Kidney capillary endothelial cell (primary cell): ENCODE measurements around the gene KIF22.
A peak's percentile ranks its signal among the peaks of the same experiment; 100 is the strongest.
"Not testable (repeated sequence)": the region's sequence is repeated elsewhere in the genome, so short reads cannot be mapped to it uniquely, and the experiment has no call there.

ENCODE experiments used
- DNase-seq: peaks from one replicate; pipeline ENCODE4 v3.0.0-alpha.2; 2018; ENCODE audit warnings: low spot score

Gene KIF22

GRCh38 chr16:29790183-29790948 lies at the start of gene KIF22:
Gene KIF22, plus strand, starts transcription at chr16:29790751. Its CDS starts 9 bp downstream, at chr16:29790760.
- peak; percentile 99 for DNase-seq

- DNase-seq, result no peak
Measured at GRCh38 chr16:29742683-29743275, 47.8 kb upstream of the KIF22 start.

- DNase-seq, result no peak
Measured at GRCh38 chr16:29743475-29743826, 47.1 kb upstream of the KIF22 start.

- DNase-seq, result no peak
Measured at GRCh38 chr16:29743827-29744531, 46.6 kb upstream of the KIF22 start.

DNA sequence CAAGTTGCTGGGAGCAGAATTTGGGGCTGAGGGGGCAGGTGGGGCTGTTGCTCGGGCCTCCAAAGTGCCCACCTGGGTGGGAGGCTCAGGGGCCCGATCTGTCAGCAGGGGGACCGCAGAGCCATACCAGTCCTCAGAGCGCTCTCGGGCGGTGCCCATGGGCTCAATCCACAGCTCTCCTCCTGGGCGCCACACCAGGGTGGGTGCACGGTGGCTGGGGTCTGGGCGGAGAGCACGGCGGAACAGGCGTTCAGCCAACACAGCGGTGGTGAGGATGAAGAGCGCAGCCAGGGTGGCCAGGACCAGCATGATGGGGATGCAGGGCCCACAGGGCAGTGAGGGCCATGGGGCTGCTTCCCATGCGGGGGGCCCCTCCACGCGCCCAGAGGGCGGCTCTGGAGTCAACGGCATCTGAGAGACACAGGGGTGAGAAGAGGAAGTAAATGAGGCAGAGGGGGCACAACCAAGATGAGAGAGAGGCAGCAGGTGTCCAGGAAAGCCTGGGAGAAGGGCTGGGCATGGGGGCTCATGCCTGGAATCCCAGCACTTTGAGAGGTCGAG lies 45.9 kb upstream of the KIF22 start:
- no peak for DNase-seq

GRCh38 chr16:29745121-29745852 lies 45.3 kb upstream of the KIF22 start:
- no peak for DNase-seq

DNA sequence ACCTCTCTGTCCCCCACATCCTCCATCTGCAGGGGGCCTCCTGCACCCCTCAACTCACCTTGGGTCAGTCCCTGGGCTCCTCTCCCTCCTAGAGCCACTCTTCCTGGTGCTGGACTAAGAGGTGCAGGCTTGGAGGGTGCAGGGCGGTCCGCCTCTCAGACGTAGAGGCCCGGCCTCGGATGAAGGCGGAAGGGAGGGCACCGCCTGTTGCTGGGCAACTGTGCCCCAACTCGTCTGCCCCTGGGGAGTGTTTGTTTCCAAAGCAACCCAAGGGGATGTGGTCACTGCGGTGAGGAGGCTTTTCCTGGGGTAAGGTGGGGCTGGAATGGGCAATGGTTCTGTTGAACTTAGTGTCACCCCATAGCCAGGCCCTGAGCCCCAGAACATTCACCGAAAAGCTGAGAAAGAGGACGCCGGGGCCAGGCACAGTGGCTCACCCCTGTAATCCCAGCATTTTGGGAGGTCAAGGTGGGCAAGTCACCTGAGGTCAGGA lies 44.7 kb upstream of the KIF22 start, which contains the start of gene C16orf54:
TSS of gene C16orf54 (minus strand) at position 138 of the 493 bp plus-strand sequence. CDS start 1,039 bp downstream, outside the sequence.
- DNase-seq, result no peak

DNA sequence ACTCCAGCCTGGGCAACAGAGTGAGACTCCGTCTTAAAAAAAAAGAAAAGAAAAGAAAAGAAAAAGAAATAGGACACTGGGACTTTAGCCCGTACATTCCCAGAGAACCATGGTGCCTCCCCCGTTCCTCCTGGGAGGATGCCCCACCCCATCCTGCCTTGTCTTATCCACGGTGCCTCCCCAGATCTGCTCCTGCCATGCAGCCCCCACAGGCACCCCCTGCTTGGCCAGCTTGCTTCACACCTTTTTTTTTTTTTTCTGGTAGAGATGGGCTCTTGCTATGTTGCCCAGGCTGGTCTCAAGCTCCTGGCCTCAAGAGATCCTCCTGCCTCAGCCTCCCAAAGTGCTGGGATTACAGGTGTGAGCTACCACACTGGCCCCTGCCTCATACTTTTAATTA lies 44.0 kb upstream of the KIF22 start:
- not testable (repeated sequence) for DNase-seq

GRCh38 chr16:29747947-29748759 lies 42.4 kb upstream of the KIF22 start:
- no peak for DNase-seq

GRCh38 chr16:29748760-29749149 lies 41.8 kb upstream of the KIF22 start:
- DNase-seq, result not testable (repeated sequence)

GRCh38 chr16:29753516-29753915 lies 37.0 kb upstream of the KIF22 start:
- no peak for DNase-seq

- no peak for DNase-seq
Measured at GRCh38 chr16:29756654-29757053, 33.9 kb upstream of the KIF22 start.

- DNase-seq, result not testable (repeated sequence)
Measured at GRCh38 chr16:29757086-29757485, 33.5 kb upstream of the KIF22 start.

DNA sequence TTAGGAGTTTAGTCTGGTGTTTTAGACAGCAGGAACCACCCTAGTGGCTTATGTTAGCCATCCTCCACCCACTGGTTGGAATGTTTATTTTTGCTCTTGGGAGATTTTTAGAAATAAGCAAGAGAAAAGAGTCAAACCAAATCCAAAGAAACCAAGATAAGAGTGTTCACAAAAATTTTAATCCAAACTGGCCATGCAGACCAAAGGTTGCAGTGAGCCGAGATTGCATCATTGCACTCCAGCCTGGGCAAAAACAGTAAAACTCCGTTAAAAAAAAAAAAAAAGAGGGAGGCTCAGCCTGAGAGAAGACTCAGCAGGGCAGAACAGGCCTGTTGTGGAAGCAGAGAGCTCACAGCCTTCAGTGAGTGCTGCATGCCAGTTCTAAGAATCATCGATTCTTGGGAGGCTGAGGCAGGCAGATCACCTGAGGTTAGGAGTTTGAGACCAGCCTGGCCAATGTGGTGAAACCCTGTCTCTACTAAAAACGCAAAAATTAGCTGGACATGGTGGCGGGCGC lies 32.5 kb upstream of the KIF22 start:
- DNase-seq, result no peak

- no peak for DNase-seq
Measured at GRCh38 chr16:29760567-29761279, 29.8 kb upstream of the KIF22 start.

DNA sequence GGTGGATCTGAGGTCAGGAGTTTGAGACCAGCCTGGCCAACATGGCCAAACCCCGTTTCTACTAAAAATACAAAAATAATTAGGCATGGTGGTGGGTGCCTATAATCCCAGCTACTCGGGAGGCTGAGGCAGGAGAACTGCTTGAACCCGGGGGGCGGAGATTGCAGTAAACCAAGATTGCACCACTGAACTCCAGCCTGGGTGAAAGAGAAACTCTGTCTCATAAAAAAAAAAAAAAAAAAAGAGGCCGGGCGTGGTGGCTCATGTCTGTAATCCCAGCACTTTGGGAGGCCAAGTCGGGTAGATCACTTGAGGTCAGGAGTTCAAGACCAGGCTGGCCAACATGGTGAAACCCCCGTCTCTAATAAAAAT lies 29.3 kb upstream of the KIF22 start:
- DNase-seq, result not testable (repeated sequence)

- DNase-seq, result no peak
Measured at GRCh38 chr16:29761882-29762281, 28.7 kb upstream of the KIF22 start.

GRCh38 chr16:29763326-29763725 lies 27.2 kb upstream of the KIF22 start:
- no peak for DNase-seq

DNA sequence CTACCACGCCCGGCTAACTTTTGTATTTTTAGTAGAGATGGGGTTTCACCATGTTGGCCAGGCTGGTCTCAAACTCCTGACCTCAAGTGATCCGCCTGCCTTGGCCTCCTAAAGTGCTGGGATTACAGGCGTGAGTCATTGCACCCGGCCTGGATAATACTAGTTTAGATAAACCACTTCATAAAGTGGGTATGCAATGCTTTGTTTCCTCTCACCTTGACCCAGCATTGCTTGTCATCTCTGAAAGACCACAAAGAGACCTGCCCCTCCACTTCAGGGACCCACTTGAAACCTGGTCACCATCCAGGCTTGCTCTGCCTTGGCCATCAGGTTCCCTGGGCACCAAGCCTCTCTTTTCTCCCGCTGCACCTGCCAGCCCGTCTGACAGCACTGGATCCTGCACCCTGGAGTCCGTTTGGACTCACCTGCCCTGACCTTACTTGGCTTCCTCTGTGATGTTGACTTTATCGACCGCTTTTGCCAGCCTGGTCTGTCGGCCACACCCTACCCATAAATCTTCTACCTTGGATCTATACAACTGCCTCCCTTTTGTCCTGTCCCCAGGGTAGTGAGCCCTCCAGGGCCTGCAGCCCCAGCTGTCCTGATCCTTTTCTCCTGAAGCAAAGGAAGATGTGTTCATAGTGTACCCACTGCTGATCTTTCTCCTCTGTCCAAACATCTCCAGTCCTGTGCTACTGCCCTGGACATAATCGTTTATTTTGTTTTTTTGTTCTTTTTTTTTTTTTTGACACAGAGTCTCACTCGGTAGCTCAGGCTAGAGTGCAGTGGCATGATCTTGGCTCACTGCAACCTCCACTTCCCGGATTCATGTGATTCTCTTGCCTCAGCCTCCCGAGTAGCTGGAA lies 25.2 kb upstream of the KIF22 start:
- DNase-seq, result no peak
